ENCODE measurements around the gene C2CD4C. TPM values are rescaled to one million over a fixed set of nuclear protein-coding genes. Genes with fewer than 3 reads are reported as not detected.
"Not testable (repeated sequence)": the region's sequence is repeated elsewhere in the genome, so short reads cannot be mapped to it uniquely, and the experiment has no call there.

Gene C2CD4C
- total RNA-seq, 4 donors from 2014 or later = 0.81 to 3.1 (median 2.1) TPM

DNA sequence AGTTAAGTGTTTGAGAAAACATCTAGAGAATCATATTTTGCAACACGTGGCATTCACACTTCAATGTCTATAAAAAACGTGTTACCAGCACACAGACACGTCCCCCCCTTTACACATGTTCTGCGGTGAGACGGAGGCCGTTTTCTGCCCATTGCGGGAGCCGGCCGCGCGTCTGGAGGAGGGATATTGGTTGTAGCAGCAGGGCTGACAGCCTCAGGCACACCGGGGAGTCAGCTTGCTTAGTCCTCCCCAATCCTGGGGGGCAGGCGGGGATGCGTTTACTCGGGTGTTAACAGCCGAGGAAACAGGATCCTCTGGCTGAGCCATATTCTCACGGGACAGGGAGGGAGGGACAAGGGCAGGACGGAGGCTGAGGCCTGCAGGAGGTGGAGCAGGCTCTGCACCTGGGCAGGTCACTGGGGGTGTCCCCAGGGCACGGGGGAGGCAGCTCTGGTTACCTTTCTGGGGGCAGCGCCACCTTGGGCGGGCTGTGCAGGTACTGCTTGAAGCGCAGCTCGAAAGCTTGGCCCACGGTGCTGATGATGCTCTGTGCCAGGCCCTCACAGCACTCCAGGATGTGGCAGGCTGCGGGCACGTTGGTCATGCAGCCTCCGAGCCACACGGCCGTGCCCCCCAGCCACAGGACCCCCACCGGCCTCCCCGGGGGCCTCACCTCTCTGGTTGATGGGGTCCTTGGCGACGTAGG is 26.9 kb upstream of the C2CD4C start:
- TF ChIP-seq POLR2A (IDR thresholded peaks at IDR 0.05) = no peak
- TF ChIP-seq, protein P1, sequence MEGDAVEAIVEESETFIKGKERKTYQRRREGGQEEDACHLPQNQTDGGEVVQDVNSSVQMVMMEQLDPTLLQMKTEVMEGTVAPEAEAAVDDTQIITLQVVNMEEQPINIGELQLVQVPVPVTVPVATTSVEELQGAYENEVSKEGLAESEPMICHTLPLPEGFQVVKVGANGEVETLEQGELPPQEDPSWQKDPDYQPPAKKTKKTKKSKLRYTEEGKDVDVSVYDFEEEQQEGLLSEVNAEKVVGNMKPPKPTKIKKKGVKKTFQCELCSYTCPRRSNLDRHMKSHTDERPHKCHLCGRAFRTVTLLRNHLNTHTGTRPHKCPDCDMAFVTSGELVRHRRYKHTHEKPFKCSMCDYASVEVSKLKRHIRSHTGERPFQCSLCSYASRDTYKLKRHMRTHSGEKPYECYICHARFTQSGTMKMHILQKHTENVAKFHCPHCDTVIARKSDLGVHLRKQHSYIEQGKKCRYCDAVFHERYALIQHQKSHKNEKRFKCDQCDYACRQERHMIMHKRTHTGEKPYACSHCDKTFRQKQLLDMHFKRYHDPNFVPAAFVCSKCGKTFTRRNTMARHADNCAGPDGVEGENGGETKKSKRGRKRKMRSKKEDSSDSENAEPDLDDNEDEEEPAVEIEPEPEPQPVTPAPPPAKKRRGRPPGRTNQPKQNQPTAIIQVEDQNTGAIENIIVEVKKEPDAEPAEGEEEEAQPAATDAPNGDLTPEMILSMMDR (IDR thresholded peaks at IDR 0.05) = no peak
- intact Hi-C loops (cut with DNase I; ENCODE audit: low total_unique reads) = no loop called here
- WGBS, 2 donors = 66 to 68% methylated on average over 27 to 32 of the region's 33 CpGs
- DNase-seq (ENCODE audit: low spot score in 2 of 2) = no peak
- no peak overlapping the region for H3K4me3 ChIP-seq (ENCODE audit: low read depth, poor library complexity, severe bottlenecking)

DNA sequence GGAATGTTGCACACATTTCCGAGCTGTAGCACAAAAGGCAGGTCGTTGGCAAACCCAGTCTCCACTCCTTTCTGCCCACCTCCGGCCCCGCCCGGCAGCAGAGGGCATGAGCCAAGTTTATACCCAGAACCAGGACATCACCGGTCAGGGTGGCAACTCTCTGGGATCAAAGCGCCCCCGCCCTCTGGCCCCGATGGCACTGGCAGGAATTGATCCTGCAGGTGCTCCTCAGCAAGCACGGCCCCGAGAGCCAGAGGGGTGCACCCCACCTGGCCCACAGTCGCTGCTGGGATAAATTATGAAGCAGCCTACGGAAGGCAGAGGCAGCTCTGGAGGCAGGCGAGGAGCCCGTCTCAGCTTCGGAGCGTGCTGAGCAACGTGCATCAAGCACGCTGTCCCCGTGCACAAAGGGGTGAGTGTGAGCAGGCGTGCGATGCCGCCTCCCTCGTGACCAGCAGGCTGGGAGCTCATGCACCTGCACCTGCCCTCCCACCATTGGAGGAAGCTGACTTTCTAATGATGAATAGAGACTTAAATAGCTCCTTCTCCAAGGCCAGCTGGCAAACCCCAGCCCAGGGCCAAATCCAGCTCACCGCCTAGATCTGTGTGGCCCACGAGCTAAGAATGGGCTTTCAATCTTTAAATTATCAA is 26.2 kb upstream of the C2CD4C start:
- intact Hi-C loops (cut with DNase I; ENCODE audit: low total_unique reads) = no loop called here
- H3K4me3 ChIP-seq (ENCODE audit: low read depth, poor library complexity, severe bottlenecking) = no peak overlapping the region
- WGBS, 2 donors = 78 to 85% methylated on average over 26 of the region's 26 CpGs
- TF ChIP-seq POLR2A (IDR thresholded peaks at IDR 0.05) = no peak
- TF ChIP-seq, protein P1 (IDR thresholded peaks at IDR 0.05) = no peak
- DNase-seq (ENCODE audit: low spot score in 2 of 2) = no peak

DNA sequence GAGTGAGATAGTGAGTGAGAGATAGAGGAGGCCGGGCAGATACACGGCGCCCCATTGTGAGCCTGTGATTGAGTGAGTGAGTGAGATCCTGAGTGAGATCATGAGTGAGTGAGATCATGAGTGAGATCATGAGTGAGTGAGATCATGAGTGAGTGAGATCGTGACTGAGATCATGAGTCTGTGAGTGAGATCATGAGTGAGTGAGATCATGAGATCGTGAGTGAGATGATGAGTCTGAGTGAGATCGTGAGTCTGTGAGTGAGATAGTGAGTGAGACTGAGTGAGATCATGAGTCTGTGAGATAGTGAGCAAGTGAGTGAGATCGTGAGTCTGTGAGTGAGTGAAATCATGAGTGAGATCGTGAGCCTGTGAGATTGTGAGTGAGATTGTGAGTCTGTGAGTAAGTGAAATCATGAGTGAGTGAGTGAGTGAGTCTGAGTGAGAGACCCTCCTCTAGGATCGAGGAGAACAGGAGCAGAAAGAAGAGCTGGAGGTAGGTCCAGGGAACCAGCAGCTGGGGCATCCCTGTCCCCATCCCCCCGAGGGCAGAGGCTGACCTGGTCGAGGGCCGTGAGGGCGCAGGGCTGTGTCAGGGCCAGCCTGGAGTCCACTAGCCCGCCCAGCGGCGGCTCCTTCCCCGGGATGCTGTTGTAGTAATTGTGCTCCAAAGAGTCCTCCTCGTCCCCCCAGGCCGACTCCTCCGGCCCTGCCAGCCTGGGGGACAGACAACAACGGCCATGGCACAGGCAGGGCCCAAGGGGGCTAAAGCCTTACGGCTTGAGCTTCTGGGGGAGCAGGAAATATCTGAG is 25.4 kb upstream of the C2CD4C start:
- intact Hi-C loops (cut with DNase I; ENCODE audit: low total_unique reads) = no loop called here

DNA sequence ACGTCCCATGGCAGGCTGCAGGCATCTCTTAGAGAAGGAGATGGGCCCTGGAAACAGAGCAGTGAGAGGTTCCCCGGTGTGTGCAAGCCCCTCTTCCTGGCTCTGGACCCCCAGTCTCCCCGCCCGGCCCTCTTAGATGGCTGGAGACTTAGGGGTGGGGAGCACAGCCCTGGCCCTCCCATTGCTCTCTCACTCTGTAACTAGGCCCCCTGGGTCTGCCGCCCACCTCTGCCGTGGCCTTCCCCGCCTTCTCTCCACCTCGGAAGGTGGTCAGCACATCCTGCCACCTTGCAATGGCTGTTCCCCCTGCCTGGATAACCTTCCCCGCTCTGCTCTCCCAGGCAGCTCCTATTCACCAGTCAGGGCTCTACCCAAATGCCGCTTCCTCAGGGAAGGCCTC is 21.8 kb upstream of the C2CD4C start:
- intact Hi-C loops (cut with DNase I; ENCODE audit: low total_unique reads) = no loop called here
- TF ChIP-seq, protein P1 (IDR thresholded peaks at IDR 0.05) = no peak
- no peak for TF ChIP-seq POLR2A (IDR thresholded peaks at IDR 0.05)
- WGBS, 2 donors = 97 to 98% methylated on average over 10 of the region's 10 CpGs
- no peak overlapping the region for H3K4me3 ChIP-seq (ENCODE audit: low read depth, poor library complexity, severe bottlenecking)
- no peak for DNase-seq (ENCODE audit: low spot score in 2 of 2)

More for the DNA sequence above, 25.4 kb upstream of the C2CD4C start:
- DNase-seq (ENCODE audit: low spot score in 2 of 2) = no peak
- H3K4me3 ChIP-seq (ENCODE audit: low read depth, poor library complexity, severe bottlenecking) = no peak overlapping the region
- no peak for TF ChIP-seq POLR2A (IDR thresholded peaks at IDR 0.05)
- TF ChIP-seq, protein P1 (IDR thresholded peaks at IDR 0.05) = no peak
- 85 to 89% methylated on average over 22 of the region's 22 CpGs for WGBS, 2 donors

DNA sequence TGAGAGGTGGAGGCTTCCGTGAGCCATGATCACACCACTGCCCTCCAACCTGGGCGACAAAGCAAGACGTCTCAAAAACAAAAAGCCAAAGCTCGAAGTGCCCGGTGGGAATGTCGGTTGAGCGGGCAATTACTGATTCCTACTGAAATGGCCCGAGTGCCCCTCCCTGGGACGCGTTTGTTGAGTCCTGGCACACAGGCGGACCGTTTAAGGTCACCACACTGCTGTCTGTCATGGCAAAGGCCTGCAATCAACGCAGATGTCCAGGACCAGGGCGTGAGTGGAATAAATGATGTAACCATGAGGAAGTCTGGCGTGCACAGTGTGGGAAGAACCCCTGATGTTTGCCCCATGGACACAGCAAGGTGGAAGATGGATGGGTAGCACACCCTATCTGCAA is 19.2 kb upstream of the C2CD4C start:
- intact Hi-C loops (cut with DNase I; ENCODE audit: low total_unique reads) = no loop called here
- WGBS, 2 donors = 92 to 94% methylated on average over 15 of the region's 15 CpGs
- TF ChIP-seq POLR2A (IDR thresholded peaks at IDR 0.05) = no peak
- TF ChIP-seq, protein P1 (IDR thresholded peaks at IDR 0.05) = no peak
- no peak for DNase-seq (ENCODE audit: low spot score in 2 of 2)
- no peak overlapping the region for H3K4me3 ChIP-seq (ENCODE audit: low read depth, poor library complexity, severe bottlenecking)

DNA sequence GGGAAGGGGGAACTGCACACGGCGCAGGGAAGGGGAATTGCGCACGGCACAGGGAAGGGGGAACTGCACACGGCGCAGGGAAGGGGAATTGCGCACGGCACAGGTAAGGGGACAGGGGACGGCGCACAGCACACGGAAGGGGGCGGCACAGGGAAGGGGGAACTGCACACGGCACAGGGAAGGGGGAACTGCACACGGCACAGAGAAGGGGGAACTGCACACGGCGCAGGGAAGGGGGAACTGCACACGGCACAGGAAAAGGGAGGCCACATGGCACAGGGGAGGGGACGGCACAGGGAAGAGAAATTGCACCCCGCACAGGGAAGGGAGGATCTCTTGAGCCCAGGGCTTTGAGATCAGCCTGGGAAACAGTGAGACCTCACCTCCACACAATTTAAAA is 18.7 kb upstream of the C2CD4C start:
- DNase-seq (ENCODE audit: low spot score in 2 of 2); H3K4me3 ChIP-seq (ENCODE audit: low read depth, poor library complexity, severe bottlenecking); intact Hi-C loops (cut with DNase I; ENCODE audit: low total_unique reads): not testable (repeated sequence)
- WGBS, 2 donors = 64 to 66% methylated on average over 13 to 19 of the region's 19 CpGs
